Measurements from ENCODE around the gene MCRS1.

MCRS1 gene

GRCh38 chr12:49554266-49554665 is 13.7 kb downstream of the MCRS1 start:
- no peak for DNase-seq

DNA sequence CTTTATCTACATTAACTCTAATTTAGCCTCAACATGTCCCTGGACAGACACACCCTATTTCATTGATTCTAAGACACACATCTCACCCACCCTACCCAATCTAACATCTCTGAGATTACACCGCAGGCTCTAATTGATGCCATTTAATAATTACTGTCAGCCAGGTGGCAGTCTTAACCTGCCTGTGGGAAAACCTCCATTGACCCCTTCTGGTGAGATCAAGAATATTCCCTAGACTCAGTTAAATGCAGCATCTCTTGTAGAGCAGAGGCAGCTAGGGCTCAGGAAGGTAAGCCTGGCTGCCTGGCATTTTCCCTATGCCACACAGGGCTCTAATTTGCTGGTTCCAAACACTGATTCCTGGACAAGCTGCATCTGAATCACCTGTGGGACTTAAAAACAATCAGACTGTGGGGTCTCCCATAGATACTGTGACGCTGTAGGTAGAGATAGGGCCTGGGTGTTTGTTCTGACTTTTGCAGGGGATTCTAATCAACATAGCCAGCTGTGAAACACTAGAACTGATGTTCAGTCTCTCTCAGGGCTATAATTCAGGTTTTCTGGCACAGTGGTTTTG is 14.3 kb downstream of the MCRS1 start:
- DNase-seq: peak; percentile 63

- no peak for DNase-seq
Observed at GRCh38 chr12:49552899-49553298, 15.0 kb downstream of the MCRS1 start.

GRCh38 chr12:49552425-49552824 is 15.5 kb downstream of the MCRS1 start:
- DNase-seq: no peak

- DNase-seq: no peak
Observed at GRCh38 chr12:49552014-49552413, 15.9 kb downstream of the MCRS1 start.

DNA sequence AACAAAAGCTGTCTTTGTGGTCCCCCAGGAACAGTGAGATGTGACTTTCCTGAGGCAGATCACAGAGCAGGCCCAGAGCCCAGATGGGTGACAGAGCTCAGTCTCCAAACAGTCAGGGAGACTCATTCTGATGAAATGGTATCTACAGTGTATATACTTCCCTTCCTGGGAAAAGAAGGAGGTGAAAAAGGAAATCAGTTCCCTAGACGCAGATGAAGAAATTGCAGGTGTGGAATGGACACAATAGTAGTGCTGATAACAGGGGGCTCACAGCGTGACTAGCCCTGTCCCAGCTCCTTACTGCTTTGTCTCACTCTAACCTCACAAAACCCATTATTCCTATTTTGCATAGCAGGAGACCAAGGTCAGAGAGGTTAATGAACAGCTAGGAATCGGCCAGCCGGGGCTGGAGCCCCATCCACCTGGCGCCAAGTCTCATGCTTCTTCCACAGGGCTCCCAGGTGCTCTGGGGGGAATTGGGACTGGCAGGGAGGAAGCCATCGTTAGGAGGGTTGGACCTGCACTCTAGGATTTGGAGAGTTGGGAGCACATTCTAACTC is 17.2 kb downstream of the MCRS1 start:
- DNase-seq: no peak

DNA sequence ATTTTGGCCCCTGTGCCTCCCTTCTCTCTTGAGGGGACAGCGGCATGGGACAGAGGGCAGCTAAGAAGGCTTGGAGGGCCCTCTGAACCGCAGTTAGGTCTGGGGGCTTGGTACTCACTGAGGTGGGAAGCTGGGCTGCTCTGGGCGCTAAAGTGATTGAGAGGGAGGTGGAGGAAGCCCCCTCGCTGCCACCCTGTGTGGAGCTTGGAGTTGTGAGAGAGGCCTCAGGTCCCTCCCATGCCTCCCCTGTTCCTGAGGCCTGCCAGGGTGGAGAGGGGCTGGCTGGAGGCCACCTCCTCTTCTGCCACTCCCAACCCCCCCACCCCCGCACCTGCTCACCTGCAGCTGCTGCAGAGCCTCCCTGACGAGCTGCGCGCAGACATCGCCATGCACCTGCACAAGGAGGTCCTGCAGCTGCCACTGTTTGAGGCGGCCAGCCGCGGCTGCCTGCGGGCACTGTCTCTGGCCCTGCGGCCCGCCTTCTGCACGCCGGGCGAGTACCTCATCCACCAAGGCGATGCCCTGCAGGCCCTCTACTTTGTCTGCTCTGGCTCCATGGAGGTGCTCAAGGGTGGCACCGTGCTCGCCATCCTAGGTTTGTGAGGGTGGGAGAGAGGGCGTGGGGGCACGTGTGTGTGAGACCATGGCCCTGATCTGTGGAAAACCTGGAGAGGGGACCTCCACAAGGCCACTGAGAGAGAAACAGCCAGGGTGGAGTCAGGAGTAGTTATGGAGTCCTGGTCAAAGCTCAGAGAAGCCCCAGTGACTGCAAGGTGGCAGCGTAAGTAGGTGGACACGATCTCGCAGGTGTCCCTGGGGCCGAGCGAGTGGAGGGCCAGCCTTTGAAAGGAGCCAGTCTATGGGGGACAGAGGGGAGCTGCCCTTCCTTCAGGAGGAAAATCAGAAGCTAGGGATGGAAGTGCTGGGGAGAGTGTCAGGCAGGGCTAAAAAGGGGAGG is 17.9 kb downstream of the MCRS1 start:
- no peak for DNase-seq

DNA sequence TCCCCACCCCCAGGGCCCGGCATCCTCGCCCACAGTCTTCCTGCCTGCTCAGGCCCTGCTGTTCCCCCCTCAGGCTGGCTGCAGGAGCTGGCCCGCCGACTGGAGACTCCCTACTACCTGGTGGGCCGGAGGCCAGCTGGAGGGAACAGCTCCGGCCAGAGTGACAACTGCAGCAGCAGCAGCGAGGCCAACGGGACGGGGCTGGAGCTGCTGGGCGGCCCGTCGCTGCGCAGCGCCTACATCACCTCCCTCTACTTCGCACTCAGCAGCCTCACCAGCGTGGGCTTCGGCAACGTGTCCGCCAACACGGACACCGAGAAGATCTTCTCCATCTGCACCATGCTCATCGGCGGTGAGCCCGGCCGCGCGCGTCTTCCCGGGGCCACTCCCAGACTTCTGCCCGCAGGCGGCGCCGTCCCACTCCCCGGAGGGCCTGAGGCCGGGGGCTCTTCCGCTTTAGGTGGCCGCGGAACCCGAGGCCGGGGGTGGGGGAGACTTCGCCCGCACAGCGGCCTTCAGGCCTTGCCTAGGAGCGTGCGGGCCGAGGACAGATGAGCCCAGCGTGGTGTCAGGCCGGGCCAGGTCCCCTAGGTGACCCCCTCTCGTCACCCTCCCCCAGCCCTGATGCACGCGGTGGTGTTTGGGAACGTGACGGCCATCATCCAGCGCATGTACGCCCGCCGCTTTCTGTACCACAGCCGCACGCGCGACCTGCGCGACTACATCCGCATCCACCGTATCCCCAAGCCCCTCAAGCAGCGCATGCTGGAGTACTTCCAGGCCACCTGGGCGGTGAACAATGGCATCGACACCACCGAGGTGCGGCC is 18.9 kb downstream of the MCRS1 start:
- peak; percentile 15 for DNase-seq

- no peak for DNase-seq
Observed at GRCh38 chr12:49548481-49548821, 19.5 kb downstream of the MCRS1 start.

GRCh38 chr12:49547090-49547690 is 20.8 kb downstream of the MCRS1 start:
- no peak for DNase-seq

DNA sequence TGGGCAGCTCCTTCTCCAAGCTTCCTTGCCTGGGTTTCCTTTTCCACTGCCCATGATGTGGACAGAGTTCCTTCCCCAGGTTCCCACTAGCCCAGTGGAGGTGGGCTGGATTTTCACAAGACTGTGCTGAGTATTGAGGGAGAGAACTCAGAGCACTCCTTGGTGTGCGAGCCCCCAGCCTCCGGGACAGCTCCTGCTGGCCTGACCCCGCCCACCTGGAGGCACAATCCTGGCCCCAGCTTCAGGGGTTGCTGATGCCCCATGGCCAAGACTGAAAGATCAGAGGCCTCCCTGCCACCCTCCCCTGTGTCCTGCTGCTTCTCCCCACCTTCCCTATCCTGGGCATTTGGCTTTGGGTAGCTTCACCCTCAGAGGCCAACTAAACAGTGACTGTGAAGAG is 21.5 kb downstream of the MCRS1 start:
- DNase-seq: no peak

DNA sequence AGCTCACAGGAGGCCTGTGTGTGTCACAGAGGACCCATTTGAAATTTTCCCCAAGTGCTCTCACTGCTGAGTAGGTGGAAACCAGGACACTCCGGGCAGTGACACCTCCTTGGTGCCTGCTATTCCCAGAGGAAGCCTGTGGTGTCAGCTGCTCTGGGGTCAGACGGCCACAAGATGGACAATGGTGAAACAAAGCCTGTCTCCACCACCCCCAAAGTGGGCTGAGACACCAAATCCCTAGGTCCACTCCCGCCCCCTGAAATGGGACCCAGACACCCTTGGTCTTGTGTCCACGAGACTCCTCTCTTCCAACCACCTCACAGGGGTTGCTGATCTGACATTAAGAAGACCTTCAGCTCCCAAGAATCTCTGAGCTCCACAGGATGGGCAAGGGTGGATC is 22.1 kb downstream of the MCRS1 start:
- no peak for DNase-seq

- DNase-seq: no peak
Observed at GRCh38 chr12:49543914-49544815, 23.8 kb downstream of the MCRS1 start.

DNA sequence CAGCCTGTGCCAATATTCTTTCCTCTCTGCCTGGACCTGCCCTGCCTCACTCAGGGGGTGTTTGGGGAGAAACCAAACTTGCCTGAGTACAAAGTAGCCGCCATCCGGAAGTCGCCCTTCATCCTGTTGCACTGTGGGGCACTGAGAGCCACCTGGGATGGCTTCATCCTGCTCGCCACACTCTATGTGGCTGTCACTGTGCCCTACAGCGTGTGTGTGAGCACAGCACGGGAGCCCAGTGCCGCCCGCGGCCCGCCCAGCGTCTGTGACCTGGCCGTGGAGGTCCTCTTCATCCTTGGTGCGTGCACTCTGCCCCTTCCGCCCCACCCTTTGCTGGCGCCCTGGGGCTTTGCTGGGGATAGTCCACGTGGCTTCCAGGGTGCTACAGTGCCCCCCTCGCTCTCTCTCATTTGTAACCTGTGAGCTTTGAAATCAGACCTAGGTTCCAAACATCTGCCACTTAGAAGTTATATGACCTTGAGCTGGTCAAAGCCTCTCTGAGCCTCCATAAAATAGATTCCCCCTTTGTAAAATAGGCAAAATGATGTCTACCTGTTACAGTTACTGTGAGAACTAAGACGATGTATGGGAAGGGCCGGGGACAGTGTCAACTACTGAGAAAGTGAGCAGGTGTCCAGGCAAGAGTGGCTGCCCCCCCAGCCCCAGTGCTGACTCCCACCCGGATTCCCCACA is 24.6 kb downstream of the MCRS1 start:
- DNase-seq: no peak

DNA sequence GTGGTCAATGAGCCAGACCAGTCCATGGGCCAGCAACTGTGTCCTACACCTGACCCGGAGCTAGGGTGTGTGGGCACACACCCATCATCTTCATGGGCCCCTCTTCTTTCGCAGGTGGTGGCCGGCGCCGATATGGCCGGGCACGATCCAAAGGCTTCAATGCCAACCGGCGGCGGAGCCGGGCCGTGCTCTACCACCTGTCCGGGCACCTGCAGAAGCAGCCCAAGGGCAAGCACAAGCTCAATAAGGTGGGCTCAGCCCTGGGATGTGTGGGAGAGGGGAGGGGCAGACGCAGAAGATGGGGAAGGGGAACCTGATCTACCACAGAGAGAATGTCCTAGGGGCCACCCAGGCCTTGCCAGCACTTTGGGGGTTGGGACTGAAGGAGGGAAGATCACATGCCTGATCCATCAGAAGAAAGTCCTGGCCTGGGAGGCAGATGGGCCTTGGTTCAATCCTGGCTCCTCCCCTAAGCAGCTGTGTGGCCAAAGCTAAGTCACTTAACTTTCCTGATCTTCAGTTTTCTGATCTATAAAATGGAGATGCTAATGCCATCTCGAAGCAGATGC is 25.3 kb downstream of the MCRS1 start:
- DNase-seq: no peak

GRCh38 chr12:49541911-49542505 is 25.9 kb downstream of the MCRS1 start:
- no peak for DNase-seq

DNA sequence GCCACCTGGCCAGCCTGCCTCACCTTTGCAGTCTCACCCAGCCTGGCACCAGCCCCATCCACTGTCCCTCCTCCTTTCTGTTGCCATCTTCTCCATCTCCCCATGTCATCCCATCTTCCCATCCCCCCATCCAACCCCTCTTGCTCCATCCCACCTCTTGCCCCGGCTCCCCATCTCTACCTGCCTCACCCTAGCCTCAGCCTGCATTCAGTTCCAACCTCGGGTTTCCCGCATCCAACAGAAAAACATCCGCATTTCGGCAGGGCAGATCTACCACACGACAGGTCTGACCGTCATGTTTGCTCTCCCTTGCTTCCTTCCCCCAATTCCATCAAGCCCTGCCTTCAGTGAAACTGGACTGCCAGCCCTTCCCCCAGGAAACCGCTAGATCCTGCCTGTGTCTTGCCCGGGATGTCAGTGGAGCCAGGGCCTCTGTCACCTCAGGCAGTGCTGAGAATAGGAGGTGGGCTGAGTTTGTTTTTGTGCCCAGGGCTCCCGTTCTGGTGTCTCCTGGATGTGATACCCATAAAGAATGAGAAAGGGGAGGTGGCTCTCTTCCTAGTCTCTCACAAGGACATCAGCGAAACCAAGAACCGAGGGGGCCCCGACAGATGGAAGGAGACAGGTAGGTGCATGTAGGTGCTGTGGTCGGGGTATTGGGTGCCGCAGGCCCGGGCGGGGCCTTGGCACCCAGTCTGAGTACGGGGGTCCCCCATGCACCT is 26.6 kb downstream of the MCRS1 start:
- DNase-seq: no peak

DNA sequence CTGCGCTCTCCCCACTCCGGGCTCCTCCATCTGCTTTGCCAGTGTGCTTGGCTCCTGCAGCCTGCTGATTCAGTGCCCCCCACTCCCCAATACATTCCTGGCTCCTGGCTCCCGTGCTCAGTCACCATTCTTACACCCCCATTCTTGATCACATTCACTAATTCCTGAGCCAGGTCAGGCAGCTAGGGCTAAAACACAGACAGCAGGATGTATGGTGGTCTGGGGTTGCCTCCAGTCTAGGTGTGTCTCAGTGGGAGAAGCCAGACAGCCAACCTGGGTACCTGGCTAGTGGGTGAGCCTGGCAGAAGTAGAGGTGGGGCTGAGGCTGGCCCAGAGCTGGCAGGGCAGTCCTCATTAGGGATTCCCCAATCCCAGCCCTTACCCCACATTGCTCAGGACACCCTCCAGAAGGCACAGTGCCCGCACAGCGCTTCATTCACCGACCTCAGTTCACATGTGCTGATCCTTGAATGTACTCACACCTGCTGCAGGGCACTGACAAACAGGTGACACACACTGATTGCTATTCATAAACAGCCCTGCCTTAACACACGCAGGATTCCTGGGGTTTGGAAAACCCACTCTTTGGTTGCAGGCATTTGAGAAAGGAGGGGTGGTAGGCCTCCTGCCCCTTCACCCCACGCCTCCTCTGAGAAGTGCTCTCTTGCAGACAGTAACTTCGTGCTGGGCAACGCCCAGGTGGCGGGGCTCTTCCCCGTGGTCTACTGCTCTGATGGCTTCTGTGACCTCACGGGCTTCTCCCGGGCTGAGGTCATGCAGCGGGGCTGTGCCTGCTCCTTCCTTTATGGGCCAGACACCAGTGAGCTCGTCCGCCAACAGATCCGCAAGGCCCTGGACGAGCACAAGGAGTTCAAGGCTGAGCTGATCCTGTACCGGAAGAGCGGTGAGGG is 27.5 kb downstream of the MCRS1 start:
- no peak for DNase-seq
